A673 (cell line): ENCODE results near the gene ERF.

Source experiments
- EZH2 ChIP-seq: fragments of 200-600 bp; sonication (generic); IDR thresholded peaks from 2 replicates; pipeline ENCODE4 v1.6.1; 2017; ENCODE audit warnings: borderline replicate concordance, low read depth, mild to moderate bottlenecking, mixed read lengths, antibody characterized with exemption, low read length; ENCODE audit not compliant: poor library complexity, severe bottlenecking
- TF ChIP-seq, protein P1 (sequence below): fragments of 300-800, 200-600 bp; sonication (generic); conservative IDR thresholded peaks from 2 replicates; pipeline ENCODE4 v1.5.1; 2017; ENCODE audit warnings: low read depth, mild to moderate bottlenecking, antibody characterized with exemption, low read length, moderate library complexity, mixed read lengths

DNA sequence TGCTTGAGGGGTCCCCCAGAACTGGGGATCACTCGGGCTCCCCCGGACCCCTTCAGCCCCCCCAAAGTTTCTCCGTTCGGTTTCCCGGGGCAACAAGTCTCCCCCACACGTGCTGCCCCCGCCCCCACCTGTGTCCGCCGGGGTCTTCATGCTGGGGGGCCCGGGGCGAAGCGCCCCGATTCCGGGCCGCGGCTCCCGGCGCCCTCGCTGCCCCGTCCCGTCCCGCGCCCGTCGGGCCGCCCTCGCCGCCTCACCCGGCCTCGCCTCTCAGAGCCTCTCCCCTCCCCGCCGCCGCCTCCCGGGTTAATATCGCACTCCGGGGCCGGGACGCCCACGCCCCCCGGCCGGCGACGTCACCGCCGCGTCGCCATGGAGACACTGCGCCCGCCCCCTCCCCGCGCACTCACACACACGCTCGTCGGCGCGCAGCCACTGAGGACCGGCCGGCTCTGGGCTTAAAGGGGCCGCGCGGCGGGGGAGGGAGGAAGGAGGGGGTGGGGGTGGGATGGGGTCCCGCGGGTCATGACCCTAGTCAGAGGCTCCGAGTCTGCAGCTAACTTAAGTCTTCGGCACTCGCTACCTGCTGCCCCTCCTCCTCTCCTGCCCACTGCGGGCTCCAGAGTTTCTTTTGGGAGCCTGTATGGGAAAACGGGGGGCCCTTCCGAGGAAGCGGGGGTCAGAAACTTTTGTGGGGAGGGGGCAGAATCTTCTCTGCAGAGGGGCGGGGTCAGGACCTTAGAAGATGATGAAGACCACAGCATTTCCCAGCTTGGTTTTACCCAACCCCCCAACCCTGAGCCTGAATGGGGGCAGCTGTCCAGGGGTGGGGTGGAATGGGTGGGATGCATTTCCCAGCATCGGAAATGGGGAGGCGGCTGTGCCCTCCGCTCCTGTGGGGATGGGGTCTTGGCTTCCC lies at the start of gene ERF:
- TF ChIP-seq, protein P1, sequence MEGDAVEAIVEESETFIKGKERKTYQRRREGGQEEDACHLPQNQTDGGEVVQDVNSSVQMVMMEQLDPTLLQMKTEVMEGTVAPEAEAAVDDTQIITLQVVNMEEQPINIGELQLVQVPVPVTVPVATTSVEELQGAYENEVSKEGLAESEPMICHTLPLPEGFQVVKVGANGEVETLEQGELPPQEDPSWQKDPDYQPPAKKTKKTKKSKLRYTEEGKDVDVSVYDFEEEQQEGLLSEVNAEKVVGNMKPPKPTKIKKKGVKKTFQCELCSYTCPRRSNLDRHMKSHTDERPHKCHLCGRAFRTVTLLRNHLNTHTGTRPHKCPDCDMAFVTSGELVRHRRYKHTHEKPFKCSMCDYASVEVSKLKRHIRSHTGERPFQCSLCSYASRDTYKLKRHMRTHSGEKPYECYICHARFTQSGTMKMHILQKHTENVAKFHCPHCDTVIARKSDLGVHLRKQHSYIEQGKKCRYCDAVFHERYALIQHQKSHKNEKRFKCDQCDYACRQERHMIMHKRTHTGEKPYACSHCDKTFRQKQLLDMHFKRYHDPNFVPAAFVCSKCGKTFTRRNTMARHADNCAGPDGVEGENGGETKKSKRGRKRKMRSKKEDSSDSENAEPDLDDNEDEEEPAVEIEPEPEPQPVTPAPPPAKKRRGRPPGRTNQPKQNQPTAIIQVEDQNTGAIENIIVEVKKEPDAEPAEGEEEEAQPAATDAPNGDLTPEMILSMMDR: no peak
- no peak for TF ChIP-seq EZH2
